SK-N-SH (cell line): Measurements from ENCODE around the gene ARID1A.

Experiments
- JUND ChIP-seq: IDR thresholded peaks from 2 replicates; pipeline ENCODE4 v1.4.0; 2012
- MAX ChIP-seq: IDR thresholded peaks from 2 replicates; pipeline ENCODE4 v1.4.0; 2012; ENCODE audit warnings: low read depth
- POLR2AphosphoS5 ChIP-seq: IDR thresholded peaks from 2 replicates; pipeline ENCODE4 v1.6.1; 2012; ENCODE audit warnings: low read depth, low read length
- RFX5 ChIP-seq: IDR thresholded peaks from 2 replicates; pipeline ENCODE4 v1.6.1; 2012; ENCODE audit warnings: mild to moderate bottlenecking, improper control_type of control experiment, low read length
- TEAD4 ChIP-seq: IDR thresholded peaks from 2 replicates; pipeline ENCODE4 v1.4.0; 2012; ENCODE audit warnings: mild to moderate bottlenecking, borderline replicate concordance; ENCODE audit not compliant: insufficient read depth
- USF2 ChIP-seq: fragments of 150-350 bp; IDR thresholded peaks from 2 replicates; pipeline ENCODE4 v1.6.1; 2017; ENCODE audit warnings: antibody characterized with exemption, low read length, low read depth, borderline replicate concordance
- TF ChIP-seq, protein P1 (sequence below): fragments of 200-600 bp; sonication (generic); IDR thresholded peaks from 2 replicates; pipeline ENCODE4 v1.6.1; 2017; ENCODE audit warnings: antibody characterized with exemption, mild to moderate bottlenecking, moderate library complexity
- TF ChIP-seq, protein P2 (sequence below): IDR thresholded peaks from 2 replicates; pipeline ENCODE4 v1.4.0; 2012; ENCODE audit warnings: low read depth, borderline replicate concordance

GRCh38 chr1:26730695-26731094 is 34.9 kb downstream of the ARID1A start:
- TF ChIP-seq, protein P1, sequence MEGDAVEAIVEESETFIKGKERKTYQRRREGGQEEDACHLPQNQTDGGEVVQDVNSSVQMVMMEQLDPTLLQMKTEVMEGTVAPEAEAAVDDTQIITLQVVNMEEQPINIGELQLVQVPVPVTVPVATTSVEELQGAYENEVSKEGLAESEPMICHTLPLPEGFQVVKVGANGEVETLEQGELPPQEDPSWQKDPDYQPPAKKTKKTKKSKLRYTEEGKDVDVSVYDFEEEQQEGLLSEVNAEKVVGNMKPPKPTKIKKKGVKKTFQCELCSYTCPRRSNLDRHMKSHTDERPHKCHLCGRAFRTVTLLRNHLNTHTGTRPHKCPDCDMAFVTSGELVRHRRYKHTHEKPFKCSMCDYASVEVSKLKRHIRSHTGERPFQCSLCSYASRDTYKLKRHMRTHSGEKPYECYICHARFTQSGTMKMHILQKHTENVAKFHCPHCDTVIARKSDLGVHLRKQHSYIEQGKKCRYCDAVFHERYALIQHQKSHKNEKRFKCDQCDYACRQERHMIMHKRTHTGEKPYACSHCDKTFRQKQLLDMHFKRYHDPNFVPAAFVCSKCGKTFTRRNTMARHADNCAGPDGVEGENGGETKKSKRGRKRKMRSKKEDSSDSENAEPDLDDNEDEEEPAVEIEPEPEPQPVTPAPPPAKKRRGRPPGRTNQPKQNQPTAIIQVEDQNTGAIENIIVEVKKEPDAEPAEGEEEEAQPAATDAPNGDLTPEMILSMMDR, result no peak
- TF ChIP-seq MAX (no peak), JUND (no peak), RFX5 (no peak), POLR2AphosphoS5 (no peak), TEAD4 (no peak), USF2 (no peak)
- TF ChIP-seq, protein P2, sequence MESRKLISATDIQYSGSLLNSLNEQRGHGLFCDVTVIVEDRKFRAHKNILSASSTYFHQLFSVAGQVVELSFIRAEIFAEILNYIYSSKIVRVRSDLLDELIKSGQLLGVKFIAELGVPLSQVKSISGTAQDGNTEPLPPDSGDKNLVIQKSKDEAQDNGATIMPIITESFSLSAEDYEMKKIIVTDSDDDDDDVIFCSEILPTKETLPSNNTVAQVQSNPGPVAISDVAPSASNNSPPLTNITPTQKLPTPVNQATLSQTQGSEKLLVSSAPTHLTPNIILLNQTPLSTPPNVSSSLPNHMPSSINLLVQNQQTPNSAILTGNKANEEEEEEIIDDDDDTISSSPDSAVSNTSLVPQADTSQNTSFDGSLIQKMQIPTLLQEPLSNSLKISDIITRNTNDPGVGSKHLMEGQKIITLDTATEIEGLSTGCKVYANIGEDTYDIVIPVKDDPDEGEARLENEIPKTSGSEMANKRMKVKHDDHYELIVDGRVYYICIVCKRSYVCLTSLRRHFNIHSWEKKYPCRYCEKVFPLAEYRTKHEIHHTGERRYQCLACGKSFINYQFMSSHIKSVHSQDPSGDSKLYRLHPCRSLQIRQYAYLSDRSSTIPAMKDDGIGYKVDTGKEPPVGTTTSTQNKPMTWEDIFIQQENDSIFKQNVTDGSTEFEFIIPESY, result no peak
